ENCODE results near the gene SAG. TPM values are rescaled to one million over a fixed set of nuclear protein-coding genes. Genes with fewer than 3 reads are reported as not detected.
"Not testable (repeated sequence)": the region's sequence is repeated elsewhere in the genome, so short reads cannot be mapped to it uniquely, and the experiment has no call there.

SAG gene
- total RNA-seq, 2 experiments from 2014 or later = 0.32 TPM; not detected in 1

DNA sequence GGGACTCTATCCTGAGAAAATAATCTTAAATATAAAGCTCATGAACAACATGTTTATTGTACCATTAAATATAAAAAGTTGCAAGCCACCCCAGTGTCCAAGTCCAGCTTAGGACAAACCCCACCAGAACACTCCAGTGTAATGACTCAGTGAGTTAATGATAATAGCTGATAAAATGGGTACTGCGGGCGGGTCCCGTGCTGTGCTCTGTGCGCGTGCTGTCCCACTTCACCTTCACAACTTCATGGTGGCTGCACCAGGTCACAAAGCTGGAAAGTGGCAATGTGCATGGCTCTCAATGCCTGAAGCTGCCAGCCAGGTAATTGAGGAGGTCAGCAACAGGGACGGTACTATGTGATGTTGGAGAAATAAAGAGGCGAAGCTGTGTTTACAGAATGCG lies 65.2 kb downstream of the SAG start:
- ChIA-PET CTCF (ENCODE audit: unreplicated experiment) (interaction anchor here (1.0 kb wide), 2 partner anchors 12 to 15 kb away, joined by 3 to 6 read pairs; no protein-coding TSS in a partner anchor), POLR2A (interaction anchor here (0.9 to 1.6 kb wide), 7 partner anchors 9 to 46 kb away, joined by 4 to 5 read pairs (median 5); no protein-coding TSS in a partner anchor)
- TF ChIP-seq, protein P1, sequence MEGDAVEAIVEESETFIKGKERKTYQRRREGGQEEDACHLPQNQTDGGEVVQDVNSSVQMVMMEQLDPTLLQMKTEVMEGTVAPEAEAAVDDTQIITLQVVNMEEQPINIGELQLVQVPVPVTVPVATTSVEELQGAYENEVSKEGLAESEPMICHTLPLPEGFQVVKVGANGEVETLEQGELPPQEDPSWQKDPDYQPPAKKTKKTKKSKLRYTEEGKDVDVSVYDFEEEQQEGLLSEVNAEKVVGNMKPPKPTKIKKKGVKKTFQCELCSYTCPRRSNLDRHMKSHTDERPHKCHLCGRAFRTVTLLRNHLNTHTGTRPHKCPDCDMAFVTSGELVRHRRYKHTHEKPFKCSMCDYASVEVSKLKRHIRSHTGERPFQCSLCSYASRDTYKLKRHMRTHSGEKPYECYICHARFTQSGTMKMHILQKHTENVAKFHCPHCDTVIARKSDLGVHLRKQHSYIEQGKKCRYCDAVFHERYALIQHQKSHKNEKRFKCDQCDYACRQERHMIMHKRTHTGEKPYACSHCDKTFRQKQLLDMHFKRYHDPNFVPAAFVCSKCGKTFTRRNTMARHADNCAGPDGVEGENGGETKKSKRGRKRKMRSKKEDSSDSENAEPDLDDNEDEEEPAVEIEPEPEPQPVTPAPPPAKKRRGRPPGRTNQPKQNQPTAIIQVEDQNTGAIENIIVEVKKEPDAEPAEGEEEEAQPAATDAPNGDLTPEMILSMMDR (conservative IDR thresholded peaks at IDR 0.05; ENCODE audit: low read length) = no peak
- no peak for TF ChIP-seq EZH2phosphoT487 (IDR thresholded peaks at IDR 0.05; ENCODE audit: borderline replicate concordance, low read depth, low read length)
- peak overlapping the region; percentile 12 for H3K27ac ChIP-seq (ENCODE audit: low read depth, low read length, poor library complexity, severe bottlenecking)
- peaks cover 70% of the 10 kb centered on the region for H3K79me2 ChIP-seq (ENCODE audit: insufficient read depth, low read depth, low read length)
- H3K36me3 ChIP-seq (ENCODE audit: insufficient read depth, low read length) = peaks cover 64% of the 10 kb centered on the region
- H3K9me3 ChIP-seq (ENCODE audit: low read length) = no peaks in the 10 kb centered on the region
- no peak for DNase-seq (ENCODE audit: low spot score)
- intact Hi-C loops (cut with micrococcal nuclease; ENCODE audit: unreplicated experiment) = no loop called here
- BruUV-seq (replicated peaks) = no TSS peak
- H3K4me3 ChIP-seq (ENCODE audit: low read depth, low read length, poor library complexity, severe bottlenecking) = no peak overlapping the region
- no peak overlapping the region for H2AFZ ChIP-seq (ENCODE audit: low read length)
- no peaks in the 10 kb centered on the region for H4K20me1 ChIP-seq (ENCODE audit: insufficient read depth, low read length)
- no peak overlapping the region for H3K4me2 ChIP-seq (ENCODE audit: low read length)
- peaks cover 89% of the 10 kb centered on the region for H3K4me1 ChIP-seq (ENCODE audit: insufficient read depth, low read length, poor library complexity, severe bottlenecking)
- H3K9me2 ChIP-seq (ENCODE audit: insufficient read depth, low read length) = no peaks in the 10 kb centered on the region

DNA sequence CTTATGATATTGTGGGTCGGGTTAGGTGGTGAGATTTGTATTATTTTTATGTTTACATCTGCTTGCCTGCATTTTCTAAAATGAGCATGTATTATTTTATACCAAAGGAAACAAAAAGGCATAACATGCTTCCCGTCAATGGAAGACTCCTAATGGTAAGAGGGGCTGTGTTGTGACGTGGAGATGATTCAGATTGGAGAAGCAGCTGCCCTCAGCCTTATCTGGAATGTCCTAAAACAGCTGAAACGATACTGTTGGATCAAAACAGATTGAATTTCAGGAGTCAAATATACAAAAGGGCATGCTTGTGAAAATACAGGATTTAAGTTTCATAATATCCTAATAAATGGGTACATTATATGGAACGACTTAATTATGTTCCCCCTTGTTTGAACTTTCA lies 65.7 kb downstream of the SAG start:
- ChIA-PET POLR2A (interaction anchor here (0.6 to 1.6 kb wide), 8 partner anchors 10 to 661 kb away, joined by 3 to 5 read pairs (median 5); no protein-coding TSS in a partner anchor), CTCF (ENCODE audit: unreplicated experiment) (interaction anchor here (1.0 kb wide), 2 partner anchors 12 to 16 kb away, joined by 3 to 6 read pairs; no protein-coding TSS in a partner anchor)
- BruUV-seq (replicated peaks) = no TSS peak
- Histone ChIP-seq H4K20me1 (ENCODE audit: insufficient read depth, low read length) (no peaks in the 10 kb centered on the region), H2AFZ (ENCODE audit: low read length) (no peak overlapping the region), H3K4me3 (ENCODE audit: low read depth, low read length, poor library complexity, severe bottlenecking) (no peak overlapping the region), H3K4me2 (ENCODE audit: low read length) (no peak overlapping the region), H3K27ac (ENCODE audit: low read depth, low read length, poor library complexity, severe bottlenecking) (peak overlapping the region; percentile 12), H3K9me3 (ENCODE audit: low read length) (no peaks in the 10 kb centered on the region), H3K79me2 (ENCODE audit: insufficient read depth, low read depth, low read length) (peaks cover 65% of the 10 kb centered on the region), H3K9me2 (ENCODE audit: insufficient read depth, low read length) (no peaks in the 10 kb centered on the region), H3K4me1 (ENCODE audit: insufficient read depth, low read length, poor library complexity, severe bottlenecking) (peaks cover 86% of the 10 kb centered on the region), H3K36me3 (ENCODE audit: insufficient read depth, low read length) (peaks cover 61% of the 10 kb centered on the region)
- intact Hi-C loops (cut with micrococcal nuclease; ENCODE audit: unreplicated experiment) = no loop called here
- no peak for TF ChIP-seq EZH2phosphoT487 (IDR thresholded peaks at IDR 0.05; ENCODE audit: borderline replicate concordance, low read depth, low read length)
- TF ChIP-seq, protein P1 (conservative IDR thresholded peaks at IDR 0.05; ENCODE audit: low read length) = no peak
- no peak for DNase-seq (ENCODE audit: low spot score)

DNA sequence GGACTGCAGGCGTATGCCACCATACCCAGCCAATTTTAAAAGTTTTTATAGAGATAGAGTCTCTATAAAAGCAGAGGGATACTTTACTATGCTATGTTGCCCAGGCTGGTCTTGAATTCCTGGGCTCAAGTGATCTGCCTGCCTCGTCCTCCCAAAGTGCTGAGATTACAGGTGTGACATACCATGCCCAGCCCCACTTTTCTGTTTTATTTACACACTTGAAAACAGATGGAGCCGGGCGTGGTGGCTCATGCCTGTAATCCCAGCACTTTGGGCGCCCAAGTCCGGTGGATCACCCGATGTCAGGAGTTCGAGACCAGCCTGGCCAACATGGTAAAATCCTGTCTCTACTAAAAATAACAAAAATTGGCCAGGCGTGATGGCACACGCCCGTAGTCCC lies 67.2 kb downstream of the SAG start:
- ChIA-PET POLR2A (interaction anchor here (0.6 to 2.6 kb wide), 5 partner anchors 9 to 43 kb away, joined by 3 to 14 read pairs (median 3); no protein-coding TSS in a partner anchor), CTCF (ENCODE audit: unreplicated experiment) (interaction anchor here (0.6 kb wide), 1 partner anchor 62 kb away, joined by 3 read pairs; no protein-coding TSS in a partner anchor)

More for the DNA sequence above, 67.2 kb downstream of the SAG start:
- DNase-seq (ENCODE audit: low spot score); intact Hi-C loops (cut with micrococcal nuclease; ENCODE audit: unreplicated experiment); H3K9me2 ChIP-seq (ENCODE audit: insufficient read depth, low read length); H3K9me3 ChIP-seq (ENCODE audit: low read length); H4K20me1 ChIP-seq (ENCODE audit: insufficient read depth, low read length); BruUV-seq (replicated peaks); H2AFZ ChIP-seq (ENCODE audit: low read length): not testable (repeated sequence)
- peaks cover 86% of the 10 kb centered on the region for H3K4me1 ChIP-seq (ENCODE audit: insufficient read depth, low read length, poor library complexity, severe bottlenecking)
- H3K27ac ChIP-seq (ENCODE audit: low read depth, low read length, poor library complexity, severe bottlenecking) = peak overlapping the region; percentile 87
- peak overlapping the region; percentile 42 for H3K4me3 ChIP-seq (ENCODE audit: low read depth, low read length, poor library complexity, severe bottlenecking)
- peaks cover 64% of the 10 kb centered on the region for H3K79me2 ChIP-seq (ENCODE audit: insufficient read depth, low read depth, low read length)
- H3K36me3 ChIP-seq (ENCODE audit: insufficient read depth, low read length) = peaks cover 52% of the 10 kb centered on the region
- peak overlapping the region; percentile 78 for H3K4me2 ChIP-seq (ENCODE audit: low read length)

Data from OCI-LY7 (cell line).